SK-N-SH treated with all-trans-retinoic acid at 6 μM for 48 hours (cell line): ENCODE measurements around the gene HPGDS.

Experiments used
- ATAC-seq: fragments of 200-7000 bp; cut with Tn5 transposase; 3 replicates; pipeline ENCODE4 v1.9.1; 2020; ENCODE audit warnings: mild to moderate bottlenecking, moderate library complexity
- ARNTL ChIP-seq: fragments of 450-650 bp; formaldehyde crosslinking; IDR thresholded peaks from 2 replicates; pipeline ENCODE4 v1.5.0; 2020; ENCODE audit warnings: low read depth, mild to moderate bottlenecking, moderate library complexity, borderline replicate concordance
- BACH2 ChIP-seq: fragments of 250-450 bp; sonication (Bioruptor Pico); IDR thresholded peaks from 2 replicates; pipeline ENCODE4 v1.9.0; 2021; ENCODE audit warnings: mild to moderate bottlenecking, borderline replicate concordance
- CSDC2 ChIP-seq: fragments of 250-450 bp; sonication (Bioruptor Pico); IDR thresholded peaks from 2 replicates; pipeline ENCODE4 v1.5.0; 2020; ENCODE audit warnings: mild to moderate bottlenecking, moderate library complexity
- ESRRG ChIP-seq: fragments of 250-450 bp; sonication (Bioruptor Pico); IDR thresholded peaks from 2 replicates; pipeline ENCODE4 v1.6.1; 2021; ENCODE audit warnings: mild to moderate bottlenecking
- GLIS3 ChIP-seq: fragments of 250-450 bp; sonication (Bioruptor Pico); IDR thresholded peaks from 2 replicates; pipeline ENCODE4 v1.5.0; 2020; ENCODE audit warnings: mild to moderate bottlenecking, moderate library complexity
- ISL1 ChIP-seq: fragments of 250-450 bp; sonication (Bioruptor Pico); IDR thresholded peaks from 2 replicates; pipeline ENCODE4 v2.1.2; 2022; ENCODE audit warnings: mild to moderate bottlenecking, moderate library complexity
- OSR1 ChIP-seq: fragments of 250-450 bp; sonication (Bioruptor Pico); IDR thresholded peaks from 2 replicates; pipeline ENCODE4 v1.8.0; 2022; ENCODE audit warnings: moderate library complexity, mild to moderate bottlenecking, inconsistent platforms
- TCF4 ChIP-seq: fragments of 250-450 bp; sonication (Bioruptor Pico); IDR thresholded peaks from 2 replicates; pipeline ENCODE4 v1.8.0; 2021; ENCODE audit warnings: mild to moderate bottlenecking, moderate library complexity, borderline replicate concordance
- TOX ChIP-seq: fragments of 250-450 bp; sonication (Bioruptor Pico); IDR thresholded peaks from 2 replicates; pipeline ENCODE4 v1.8.0; 2021; ENCODE audit warnings: mild to moderate bottlenecking, moderate library complexity, borderline replicate concordance
- ZC3H10 ChIP-seq: fragments of 250-450 bp; sonication (Bioruptor Pico); IDR thresholded peaks from 2 replicates; pipeline ENCODE4 v1.5.1; 2021; ENCODE audit warnings: mild to moderate bottlenecking, moderate library complexity
- ZFP30 ChIP-seq: fragments of 450-650 bp; formaldehyde crosslinking; IDR thresholded peaks from 2 replicates; pipeline ENCODE4 v1.5.0; 2022; ENCODE audit warnings: mild to moderate bottlenecking, moderate library complexity
- ZNF565 ChIP-seq: fragments of 450-650 bp; formaldehyde crosslinking; conservative IDR thresholded peaks from 2 replicates; pipeline ENCODE4 v1.5.0; 2020; ENCODE audit warnings: low read depth, mild to moderate bottlenecking, moderate library complexity
- ZNF70 ChIP-seq: fragments of 450-650 bp; formaldehyde crosslinking; IDR thresholded peaks from 2 replicates; pipeline ENCODE4 v1.5.0; 2020; ENCODE audit warnings: mild to moderate bottlenecking, moderate library complexity
- ZNF8 ChIP-seq: fragments of 450-650 bp; formaldehyde crosslinking; IDR thresholded peaks from 2 replicates; pipeline ENCODE4 v1.5.0; 2020; ENCODE audit warnings: mild to moderate bottlenecking, moderate library complexity
- TF ChIP-seq, protein P1 (sequence below): fragments of 250-450 bp; sonication (Bioruptor Pico); IDR thresholded peaks from 2 replicates; pipeline ENCODE4 v1.5.1; 2021; ENCODE audit warnings: mild to moderate bottlenecking, moderate library complexity
- TF ChIP-seq, protein P2 (sequence below): fragments of 250-450 bp; sonication (Bioruptor Pico); IDR thresholded peaks from 2 replicates; pipeline ENCODE4 v1.8.0; 2020; ENCODE audit warnings: mild to moderate bottlenecking, moderate library complexity, borderline replicate concordance
- TF ChIP-seq, protein P3 (sequence below): fragments of 250-450 bp; sonication (Bioruptor Pico); IDR thresholded peaks from 2 replicates; pipeline ENCODE4 v1.8.0; 2021; ENCODE audit warnings: low read depth, mild to moderate bottlenecking, moderate library complexity, borderline replicate concordance
- TF ChIP-seq, protein P4 (sequence below): fragments of 250-450 bp; sonication (Bioruptor Pico); IDR thresholded peaks from 2 replicates; pipeline ENCODE4 v1.5.0; 2020; ENCODE audit warnings: mild to moderate bottlenecking, moderate library complexity

The HPGDS gene

DNA sequence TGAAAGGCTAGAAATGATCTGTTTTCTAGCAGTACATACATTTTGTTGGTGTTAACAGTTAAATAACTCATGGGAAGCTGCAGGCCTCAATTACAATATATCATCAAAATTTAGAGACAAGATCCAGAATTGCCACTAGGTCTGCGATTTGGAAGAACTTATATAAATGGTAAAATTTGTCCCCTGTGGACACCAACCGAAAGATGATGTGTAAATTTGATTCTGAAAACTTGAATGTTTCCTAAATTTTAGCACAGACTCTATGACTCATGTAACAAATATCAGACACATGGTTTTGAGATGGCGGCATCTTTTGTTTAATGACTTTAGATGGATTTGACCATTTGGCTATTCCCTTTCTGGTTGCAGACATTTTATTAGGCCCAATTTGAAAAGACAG, 6.0 kb upstream of the HPGDS start:
- no peak for ATAC-seq
- no peak for TF ChIP-seq TCF4 (CRISPR knock-in tag)
- TF ChIP-seq ISL1 (CRISPR knock-in tag) = no peak
- TF ChIP-seq ESRRG = no peak
- TF ChIP-seq GLIS3 (CRISPR knock-in tag) = no peak
- TF ChIP-seq, protein P1, sequence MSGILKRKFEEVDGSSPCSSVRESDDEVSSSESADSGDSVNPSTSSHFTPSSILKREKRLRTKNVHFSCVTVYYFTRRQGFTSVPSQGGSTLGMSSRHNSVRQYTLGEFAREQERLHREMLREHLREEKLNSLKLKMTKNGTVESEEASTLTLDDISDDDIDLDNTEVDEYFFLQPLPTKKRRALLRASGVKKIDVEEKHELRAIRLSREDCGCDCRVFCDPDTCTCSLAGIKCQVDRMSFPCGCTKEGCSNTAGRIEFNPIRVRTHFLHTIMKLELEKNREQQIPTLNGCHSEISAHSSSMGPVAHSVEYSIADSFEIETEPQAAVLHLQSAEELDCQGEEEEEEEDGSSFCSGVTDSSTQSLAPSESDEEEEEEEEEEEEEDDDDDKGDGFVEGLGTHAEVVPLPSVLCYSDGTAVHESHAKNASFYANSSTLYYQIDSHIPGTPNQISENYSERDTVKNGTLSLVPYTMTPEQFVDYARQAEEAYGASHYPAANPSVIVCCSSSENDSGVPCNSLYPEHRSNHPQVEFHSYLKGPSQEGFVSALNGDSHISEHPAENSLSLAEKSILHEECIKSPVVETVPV (CRISPR knock-in tag) = no peak
- no peak for TF ChIP-seq OSR1 (CRISPR knock-in tag)
- TF ChIP-seq, protein P2, sequence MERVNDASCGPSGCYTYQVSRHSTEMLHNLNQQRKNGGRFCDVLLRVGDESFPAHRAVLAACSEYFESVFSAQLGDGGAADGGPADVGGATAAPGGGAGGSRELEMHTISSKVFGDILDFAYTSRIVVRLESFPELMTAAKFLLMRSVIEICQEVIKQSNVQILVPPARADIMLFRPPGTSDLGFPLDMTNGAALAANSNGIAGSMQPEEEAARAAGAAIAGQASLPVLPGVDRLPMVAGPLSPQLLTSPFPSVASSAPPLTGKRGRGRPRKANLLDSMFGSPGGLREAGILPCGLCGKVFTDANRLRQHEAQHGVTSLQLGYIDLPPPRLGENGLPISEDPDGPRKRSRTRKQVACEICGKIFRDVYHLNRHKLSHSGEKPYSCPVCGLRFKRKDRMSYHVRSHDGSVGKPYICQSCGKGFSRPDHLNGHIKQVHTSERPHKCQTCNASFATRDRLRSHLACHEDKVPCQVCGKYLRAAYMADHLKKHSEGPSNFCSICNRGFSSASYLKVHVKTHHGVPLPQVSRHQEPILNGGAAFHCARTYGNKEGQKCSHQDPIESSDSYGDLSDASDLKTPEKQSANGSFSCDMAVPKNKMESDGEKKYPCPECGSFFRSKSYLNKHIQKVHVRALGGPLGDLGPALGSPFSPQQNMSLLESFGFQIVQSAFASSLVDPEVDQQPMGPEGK (CRISPR knock-in tag) = no peak
- TF ChIP-seq ZNF8 (CRISPR knock-in tag) = no peak
- TF ChIP-seq, protein P3, sequence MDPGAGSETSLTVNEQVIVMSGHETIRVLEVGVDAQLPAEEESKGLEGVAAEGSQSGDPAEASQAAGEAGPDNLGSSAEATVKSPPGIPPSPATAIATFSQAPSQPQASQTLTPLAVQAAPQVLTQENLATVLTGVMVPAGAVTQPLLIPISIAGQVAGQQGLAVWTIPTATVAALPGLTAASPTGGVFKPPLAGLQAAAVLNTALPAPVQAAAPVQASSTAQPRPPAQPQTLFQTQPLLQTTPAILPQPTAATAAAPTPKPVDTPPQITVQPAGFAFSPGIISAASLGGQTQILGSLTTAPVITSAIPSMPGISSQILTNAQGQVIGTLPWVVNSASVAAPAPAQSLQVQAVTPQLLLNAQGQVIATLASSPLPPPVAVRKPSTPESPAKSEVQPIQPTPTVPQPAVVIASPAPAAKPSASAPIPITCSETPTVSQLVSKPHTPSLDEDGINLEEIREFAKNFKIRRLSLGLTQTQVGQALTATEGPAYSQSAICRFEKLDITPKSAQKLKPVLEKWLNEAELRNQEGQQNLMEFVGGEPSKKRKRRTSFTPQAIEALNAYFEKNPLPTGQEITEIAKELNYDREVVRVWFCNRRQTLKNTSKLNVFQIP (CRISPR knock-in tag) = no peak
- TF ChIP-seq, protein P4, sequence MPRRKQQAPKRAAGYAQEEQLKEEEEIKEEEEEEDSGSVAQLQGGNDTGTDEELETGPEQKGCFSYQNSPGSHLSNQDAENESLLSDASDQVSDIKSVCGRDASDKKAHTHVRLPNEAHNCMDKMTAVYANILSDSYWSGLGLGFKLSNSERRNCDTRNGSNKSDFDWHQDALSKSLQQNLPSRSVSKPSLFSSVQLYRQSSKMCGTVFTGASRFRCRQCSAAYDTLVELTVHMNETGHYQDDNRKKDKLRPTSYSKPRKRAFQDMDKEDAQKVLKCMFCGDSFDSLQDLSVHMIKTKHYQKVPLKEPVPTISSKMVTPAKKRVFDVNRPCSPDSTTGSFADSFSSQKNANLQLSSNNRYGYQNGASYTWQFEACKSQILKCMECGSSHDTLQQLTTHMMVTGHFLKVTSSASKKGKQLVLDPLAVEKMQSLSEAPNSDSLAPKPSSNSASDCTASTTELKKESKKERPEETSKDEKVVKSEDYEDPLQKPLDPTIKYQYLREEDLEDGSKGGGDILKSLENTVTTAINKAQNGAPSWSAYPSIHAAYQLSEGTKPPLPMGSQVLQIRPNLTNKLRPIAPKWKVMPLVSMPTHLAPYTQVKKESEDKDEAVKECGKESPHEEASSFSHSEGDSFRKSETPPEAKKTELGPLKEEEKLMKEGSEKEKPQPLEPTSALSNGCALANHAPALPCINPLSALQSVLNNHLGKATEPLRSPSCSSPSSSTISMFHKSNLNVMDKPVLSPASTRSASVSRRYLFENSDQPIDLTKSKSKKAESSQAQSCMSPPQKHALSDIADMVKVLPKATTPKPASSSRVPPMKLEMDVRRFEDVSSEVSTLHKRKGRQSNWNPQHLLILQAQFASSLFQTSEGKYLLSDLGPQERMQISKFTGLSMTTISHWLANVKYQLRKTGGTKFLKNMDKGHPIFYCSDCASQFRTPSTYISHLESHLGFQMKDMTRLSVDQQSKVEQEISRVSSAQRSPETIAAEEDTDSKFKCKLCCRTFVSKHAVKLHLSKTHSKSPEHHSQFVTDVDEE (CRISPR knock-in tag) = no peak
- no peak for TF ChIP-seq CSDC2 (CRISPR knock-in tag)
- no peak for TF ChIP-seq ZFP30 (CRISPR knock-in tag)
- TF ChIP-seq TOX (CRISPR knock-in tag) = no peak
- no peak for TF ChIP-seq ZC3H10 (CRISPR knock-in tag)
- no peak for TF ChIP-seq ZNF565 (CRISPR knock-in tag)

DNA sequence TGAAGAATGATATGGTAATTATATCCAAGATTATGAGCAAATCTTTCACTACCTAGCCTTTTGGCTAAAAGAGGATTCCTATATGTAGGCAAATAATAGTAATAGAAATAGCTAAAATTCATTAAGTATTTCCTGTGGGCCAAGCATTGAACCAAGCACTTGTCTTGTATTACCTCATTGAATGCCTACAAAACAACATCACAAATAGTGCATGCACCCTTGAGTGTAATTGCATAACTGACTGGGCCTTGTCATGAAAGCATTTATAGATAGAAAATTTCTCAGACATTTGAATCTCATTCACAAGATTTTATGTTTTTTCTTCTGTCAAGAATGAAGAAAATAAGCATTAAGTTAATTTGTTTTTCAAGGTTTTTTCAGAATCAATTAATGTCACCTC, 3.9 kb upstream of the HPGDS start:
- no peak for ATAC-seq
- TF ChIP-seq ZC3H10 (CRISPR knock-in tag) (no peak), TOX (CRISPR knock-in tag) (no peak), ZNF70 (CRISPR knock-in tag) (no peak), ISL1 (CRISPR knock-in tag) (no peak), ZFP30 (CRISPR knock-in tag) (no peak), BACH2 (CRISPR knock-in tag) (no peak), ARNTL (CRISPR knock-in tag) (no peak)
- TF ChIP-seq, protein P3 (CRISPR knock-in tag) = no peak
- TF ChIP-seq, protein P2 (CRISPR knock-in tag) = no peak

DNA sequence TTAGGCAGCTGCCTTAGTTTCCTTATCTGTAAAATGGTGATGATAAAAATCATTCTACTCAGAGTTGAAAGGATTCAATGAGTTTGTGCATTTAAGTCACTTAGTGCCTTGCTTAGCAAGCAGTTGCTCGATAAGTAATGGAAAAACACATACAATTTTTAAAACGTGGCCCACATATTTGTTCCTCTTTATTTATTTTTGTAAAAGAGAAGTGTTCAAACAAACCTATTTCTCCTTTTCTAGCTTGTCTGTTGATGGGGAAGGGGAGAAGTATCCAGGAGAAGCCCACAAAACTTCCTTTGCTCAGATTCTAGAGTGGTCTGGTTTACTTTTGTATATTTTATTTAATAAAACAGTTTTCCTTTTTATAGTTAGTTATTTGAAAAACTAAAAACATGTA, 3.3 kb upstream of the HPGDS start:
- no peak for ATAC-seq
- TF ChIP-seq TOX (CRISPR knock-in tag) = no peak
- TF ChIP-seq ESRRG = no peak
